ENCODE results near the gene MAGEA9B.
"Not testable (repeated sequence)": the region's sequence is repeated elsewhere in the genome, so short reads cannot be mapped to it uniquely, and the experiment has no call there.

DNA sequence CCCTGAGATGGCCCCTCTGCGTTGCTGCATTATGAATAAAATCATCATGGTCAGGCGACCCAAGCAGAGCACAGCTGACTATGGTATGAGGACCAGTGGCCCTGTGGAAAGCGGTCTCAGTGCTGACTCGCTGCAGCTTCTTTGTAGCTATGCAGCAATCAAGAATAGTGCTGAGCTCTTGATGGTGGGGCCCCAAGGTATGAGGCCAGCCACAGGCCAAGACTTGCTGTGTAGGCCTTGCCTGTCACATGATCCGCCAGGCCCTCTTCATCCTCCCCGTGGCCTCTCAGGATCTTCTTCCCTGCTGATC lies 35.4 kb downstream of the MAGEA9B start:
- TF ChIP-seq, protein P1, sequence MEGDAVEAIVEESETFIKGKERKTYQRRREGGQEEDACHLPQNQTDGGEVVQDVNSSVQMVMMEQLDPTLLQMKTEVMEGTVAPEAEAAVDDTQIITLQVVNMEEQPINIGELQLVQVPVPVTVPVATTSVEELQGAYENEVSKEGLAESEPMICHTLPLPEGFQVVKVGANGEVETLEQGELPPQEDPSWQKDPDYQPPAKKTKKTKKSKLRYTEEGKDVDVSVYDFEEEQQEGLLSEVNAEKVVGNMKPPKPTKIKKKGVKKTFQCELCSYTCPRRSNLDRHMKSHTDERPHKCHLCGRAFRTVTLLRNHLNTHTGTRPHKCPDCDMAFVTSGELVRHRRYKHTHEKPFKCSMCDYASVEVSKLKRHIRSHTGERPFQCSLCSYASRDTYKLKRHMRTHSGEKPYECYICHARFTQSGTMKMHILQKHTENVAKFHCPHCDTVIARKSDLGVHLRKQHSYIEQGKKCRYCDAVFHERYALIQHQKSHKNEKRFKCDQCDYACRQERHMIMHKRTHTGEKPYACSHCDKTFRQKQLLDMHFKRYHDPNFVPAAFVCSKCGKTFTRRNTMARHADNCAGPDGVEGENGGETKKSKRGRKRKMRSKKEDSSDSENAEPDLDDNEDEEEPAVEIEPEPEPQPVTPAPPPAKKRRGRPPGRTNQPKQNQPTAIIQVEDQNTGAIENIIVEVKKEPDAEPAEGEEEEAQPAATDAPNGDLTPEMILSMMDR (IDR thresholded peaks at IDR 0.05; ENCODE audit: insufficient read depth, low read length), result not testable (repeated sequence)
- not testable (repeated sequence) for TF ChIP-seq GABPA (IDR thresholded peaks at IDR 0.05; ENCODE audit: low read depth); POLR2AphosphoS5 (IDR thresholded peaks at IDR 0.05; ENCODE audit: low read depth); SPI1 (IDR thresholded peaks at IDR 0.05; ENCODE audit: borderline replicate concordance, low read depth)
- TF ChIP-seq, protein P2, sequence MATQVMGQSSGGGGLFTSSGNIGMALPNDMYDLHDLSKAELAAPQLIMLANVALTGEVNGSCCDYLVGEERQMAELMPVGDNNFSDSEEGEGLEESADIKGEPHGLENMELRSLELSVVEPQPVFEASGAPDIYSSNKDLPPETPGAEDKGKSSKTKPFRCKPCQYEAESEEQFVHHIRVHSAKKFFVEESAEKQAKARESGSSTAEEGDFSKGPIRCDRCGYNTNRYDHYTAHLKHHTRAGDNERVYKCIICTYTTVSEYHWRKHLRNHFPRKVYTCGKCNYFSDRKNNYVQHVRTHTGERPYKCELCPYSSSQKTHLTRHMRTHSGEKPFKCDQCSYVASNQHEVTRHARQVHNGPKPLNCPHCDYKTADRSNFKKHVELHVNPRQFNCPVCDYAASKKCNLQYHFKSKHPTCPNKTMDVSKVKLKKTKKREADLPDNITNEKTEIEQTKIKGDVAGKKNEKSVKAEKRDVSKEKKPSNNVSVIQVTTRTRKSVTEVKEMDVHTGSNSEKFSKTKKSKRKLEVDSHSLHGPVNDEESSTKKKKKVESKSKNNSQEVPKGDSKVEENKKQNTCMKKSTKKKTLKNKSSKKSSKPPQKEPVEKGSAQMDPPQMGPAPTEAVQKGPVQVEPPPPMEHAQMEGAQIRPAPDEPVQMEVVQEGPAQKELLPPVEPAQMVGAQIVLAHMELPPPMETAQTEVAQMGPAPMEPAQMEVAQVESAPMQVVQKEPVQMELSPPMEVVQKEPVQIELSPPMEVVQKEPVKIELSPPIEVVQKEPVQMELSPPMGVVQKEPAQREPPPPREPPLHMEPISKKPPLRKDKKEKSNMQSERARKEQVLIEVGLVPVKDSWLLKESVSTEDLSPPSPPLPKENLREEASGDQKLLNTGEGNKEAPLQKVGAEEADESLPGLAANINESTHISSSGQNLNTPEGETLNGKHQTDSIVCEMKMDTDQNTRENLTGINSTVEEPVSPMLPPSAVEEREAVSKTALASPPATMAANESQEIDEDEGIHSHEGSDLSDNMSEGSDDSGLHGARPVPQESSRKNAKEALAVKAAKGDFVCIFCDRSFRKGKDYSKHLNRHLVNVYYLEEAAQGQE (IDR thresholded peaks at IDR 0.05; ENCODE audit: insufficient replicate concordance, low read depth), result not testable (repeated sequence)
